Tibial nerve (tissue), 4 donors: Measurements from ENCODE around the gene PLCB4. TPM values are rescaled to one million over a fixed set of nuclear protein-coding genes. Genes with fewer than 3 reads are reported as not detected.
"Not testable (repeated sequence)": the region's sequence is repeated elsewhere in the genome, so short reads cannot be mapped to it uniquely, and the experiment has no call there.

ENCODE experiments used
- DNase-seq, 2 donors: peaks; one replicate each; pipeline ENCODE4 v3.0.0-alpha.2; 2019; ENCODE audit warnings: low spot score in 2 of 2
- H3K27ac ChIP-seq, 4 donors: fragments of 200-600 bp; sonication (generic) in 3 of 4; one replicate each; pipeline ENCODE4 v1.5.1; 2017 to 2019; ENCODE audit warnings: mild to moderate bottlenecking in 1 of 4
- H3K27me3 ChIP-seq, 2 donors: fragments of 200-600 bp; sonication (generic) in 1 of 2; one replicate each; pipeline versions ENCODE4 v1.5.1 to v1.6.0; 2017 to 2019
- H3K36me3 ChIP-seq, 3 donors: fragments of 200-600 bp; sonication (generic); one replicate each; pipeline ENCODE4 v1.5.1; 2018 to 2019
- H3K4me1 ChIP-seq, 4 donors: fragments of 200-600 bp; sonication (generic) in 3 of 4; one replicate each; pipeline ENCODE4 v1.5.1; 2017 to 2019
- H3K4me3 ChIP-seq, 4 donors: fragments of 200-600 bp; sonication (generic) in 3 of 4; one replicate each; pipeline ENCODE4 v1.5.1; 2017 to 2019; ENCODE audit warnings: mild to moderate bottlenecking in 1 of 4, moderate library complexity in 1 of 4
- H3K9me3 ChIP-seq, 4 donors: fragments of 200-600 bp; sonication (generic) in 3 of 4; one replicate each; pipeline ENCODE4 v1.5.1; 2017 to 2019
- EP300 ChIP-seq, 2 donors: sonication (generic); formaldehyde crosslinking; IDR thresholded peaks; one replicate each; pipeline ENCODE4 v1.6.1; 2017; ENCODE audit warnings: antibody characterized with exemption in 2 of 2, mild to moderate bottlenecking in 1 of 2
- POLR2A ChIP-seq, 2 donors: fragments of 450-650 bp; IDR thresholded peaks; one replicate each; pipeline ENCODE4 v1.6.1; 2017; ENCODE audit warnings: antibody characterized with exemption in 2 of 2, mild to moderate bottlenecking in 2 of 2, moderate library complexity in 2 of 2
- WGBS, 2 donors: methylation state at CpG; one replicate each; pipeline ENCODE4 v1.1.5; 2018; 5-methylcytosine and 5-hydroxymethylcytosine counted together
- total RNA-seq, 4 donors: library from RNA; depleted of rRNA; stranded (reverse); fragments of >200 nt; gene quantifications; one replicate each; pipeline ENCODE4 v1.1.0, GENCODE V29; 2016
- TF ChIP-seq, protein P1 (sequence below), 5 experiments: fragments of 200-600 bp in 3 of 5; fragments of 450-650 bp in 2 of 5; sonication (generic) in 3 of 5; IDR thresholded peaks; one replicate each; pipeline ENCODE4 v1.5.1; 2016 to 2019; ENCODE audit warnings: antibody characterized with exemption in 5 of 5, mild to moderate bottlenecking in 3 of 5, moderate library complexity in 2 of 5

PLCB4 gene
- total RNA-seq, 4 donors from 2014 or later, result 35.7 to 52.9 (median 40.1) TPM

- TF ChIP-seq POLR2A (IDR thresholded peaks at IDR 0.05), result no peak
- no peak for TF ChIP-seq EP300 (IDR thresholded peaks at IDR 0.05)
- TF ChIP-seq, protein P1, sequence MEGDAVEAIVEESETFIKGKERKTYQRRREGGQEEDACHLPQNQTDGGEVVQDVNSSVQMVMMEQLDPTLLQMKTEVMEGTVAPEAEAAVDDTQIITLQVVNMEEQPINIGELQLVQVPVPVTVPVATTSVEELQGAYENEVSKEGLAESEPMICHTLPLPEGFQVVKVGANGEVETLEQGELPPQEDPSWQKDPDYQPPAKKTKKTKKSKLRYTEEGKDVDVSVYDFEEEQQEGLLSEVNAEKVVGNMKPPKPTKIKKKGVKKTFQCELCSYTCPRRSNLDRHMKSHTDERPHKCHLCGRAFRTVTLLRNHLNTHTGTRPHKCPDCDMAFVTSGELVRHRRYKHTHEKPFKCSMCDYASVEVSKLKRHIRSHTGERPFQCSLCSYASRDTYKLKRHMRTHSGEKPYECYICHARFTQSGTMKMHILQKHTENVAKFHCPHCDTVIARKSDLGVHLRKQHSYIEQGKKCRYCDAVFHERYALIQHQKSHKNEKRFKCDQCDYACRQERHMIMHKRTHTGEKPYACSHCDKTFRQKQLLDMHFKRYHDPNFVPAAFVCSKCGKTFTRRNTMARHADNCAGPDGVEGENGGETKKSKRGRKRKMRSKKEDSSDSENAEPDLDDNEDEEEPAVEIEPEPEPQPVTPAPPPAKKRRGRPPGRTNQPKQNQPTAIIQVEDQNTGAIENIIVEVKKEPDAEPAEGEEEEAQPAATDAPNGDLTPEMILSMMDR (IDR thresholded peaks at IDR 0.05), result no peak
- Histone ChIP-seq H3K36me3 (no peaks in the 10 kb centered on the region), H3K27me3 (no peaks in the 10 kb centered on the region), H3K4me1 (no peaks in the 10 kb centered on the region), H3K9me3 (peaks cover 0 to 8% (median 0%) of the 10 kb centered on the region in 4 donors), H3K4me3 (no peak overlapping the region), H3K27ac (no peak overlapping the region)
- WGBS, 2 donors, result 88 to 94% methylated on average over 5 of the region's 5 CpGs
- no peak for DNase-seq
Observed at GRCh38 chr20:9043364-9043763, 25.5 kb upstream of the PLCB4 start.

DNA sequence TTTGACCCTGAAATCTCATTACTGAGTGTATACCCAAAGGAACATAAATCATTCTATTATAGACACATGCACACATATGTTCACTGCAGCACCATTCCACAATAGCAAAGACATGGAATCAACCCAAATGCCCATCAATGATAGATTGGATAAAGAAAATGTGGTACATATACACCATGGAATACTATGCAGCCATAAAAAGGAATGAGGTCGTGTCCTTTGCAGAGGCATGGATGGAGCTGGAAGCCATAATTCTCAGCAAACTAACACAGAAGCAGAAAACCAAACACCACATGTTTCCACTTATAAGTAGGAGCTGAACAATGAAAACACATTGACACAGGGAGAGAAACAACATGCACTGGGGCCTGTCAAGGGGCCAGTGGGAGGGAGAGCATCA, 21.0 kb upstream of the PLCB4 start:
- H3K4me1 ChIP-seq, H3K4me3 ChIP-seq, DNase-seq, H3K27ac ChIP-seq, H3K36me3 ChIP-seq, H3K27me3 ChIP-seq: not testable (repeated sequence)
- WGBS, 2 donors, result 85 to 86% methylated on average over 1 of the region's 1 CpG
- H3K9me3 ChIP-seq, result peaks cover 0 to 21% (median 0%) of the 10 kb centered on the region in 4 donors

DNA sequence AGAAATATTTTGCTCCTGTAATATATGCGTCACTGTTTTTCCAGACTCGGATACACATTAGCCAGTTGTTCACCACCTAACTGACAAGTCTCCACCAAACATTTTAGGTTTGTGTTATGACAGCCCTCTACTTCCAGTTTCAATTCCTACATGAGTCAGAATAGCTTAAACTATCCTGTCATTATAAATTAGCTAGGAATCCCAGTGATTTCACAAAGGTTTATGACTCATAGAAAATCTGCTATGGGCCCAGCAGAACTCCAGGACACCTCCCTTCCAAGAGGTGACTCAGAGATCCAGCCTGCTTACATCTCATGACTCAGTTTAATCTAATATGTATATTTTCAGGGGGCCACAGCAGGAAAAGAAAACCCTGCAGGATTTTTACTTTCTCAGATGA, 17.4 kb upstream of the PLCB4 start:
- DNase-seq, result no peak
- WGBS, 2 donors, result 96% methylated on average over 2 of the region's 2 CpGs
- Histone ChIP-seq H3K4me1 (no peaks in the 10 kb centered on the region), H3K4me3 (no peak overlapping the region), H3K27ac (no peak overlapping the region), H3K27me3 (no peaks in the 10 kb centered on the region), H3K9me3 (peaks cover 0 to 21% (median 0%) of the 10 kb centered on the region in 4 donors), H3K36me3 (no peaks in the 10 kb centered on the region)
- TF ChIP-seq, protein P1 (IDR thresholded peaks at IDR 0.05), result no peak
- no peak for TF ChIP-seq POLR2A (IDR thresholded peaks at IDR 0.05)
- TF ChIP-seq EP300 (IDR thresholded peaks at IDR 0.05), result no peak

DNA sequence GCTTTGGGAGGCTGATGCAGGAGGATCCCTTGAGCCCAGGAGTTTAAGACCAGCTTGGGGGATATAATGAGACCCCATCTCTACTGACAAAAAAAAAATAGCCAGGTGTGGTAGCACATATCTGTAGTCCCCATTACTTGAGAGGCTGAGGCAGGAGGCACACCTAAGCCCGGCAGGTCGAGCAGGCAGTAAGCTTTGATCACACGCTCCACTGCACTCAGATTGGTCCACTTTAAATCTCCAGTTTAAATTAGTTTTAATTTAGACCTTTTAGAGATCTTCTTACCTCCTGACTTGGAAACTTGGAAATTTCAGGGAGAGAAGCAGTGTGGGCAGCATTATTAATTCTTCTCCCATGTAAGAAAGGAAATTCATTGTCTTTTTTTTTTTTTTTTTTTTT, 16.8 kb upstream of the PLCB4 start:
- no peak overlapping the region for H3K4me3 ChIP-seq
- 60 to 69% methylated on average over 3 of the region's 3 CpGs for WGBS, 2 donors
- no peak for TF ChIP-seq EP300 (IDR thresholded peaks at IDR 0.05)
- TF ChIP-seq, protein P1 (IDR thresholded peaks at IDR 0.05), result no peak
- TF ChIP-seq POLR2A (IDR thresholded peaks at IDR 0.05), result no peak

DNA sequence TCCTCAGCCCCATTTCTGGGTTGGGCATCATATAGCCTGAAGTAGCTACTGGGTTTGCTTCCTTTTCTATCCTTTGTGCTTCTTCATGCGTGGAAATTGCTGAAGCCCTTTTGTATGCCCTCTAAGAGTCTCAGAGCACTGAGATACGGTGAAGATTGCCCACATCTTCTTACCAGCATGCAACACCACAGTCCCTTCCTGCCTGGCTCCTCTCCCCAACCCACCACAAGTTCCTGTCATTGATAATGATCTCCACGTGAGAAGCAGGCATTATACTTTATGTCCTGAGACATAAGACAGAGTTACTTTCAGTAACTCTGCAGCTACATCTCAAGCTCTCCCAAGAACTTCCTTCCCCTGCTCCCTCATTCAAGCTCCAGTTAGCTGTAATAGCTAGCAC, 15.8 kb upstream of the PLCB4 start:
- 55 to 65% methylated on average over 3 of the region's 3 CpGs for WGBS, 2 donors
- DNase-seq, result no peak
- no peaks in the 10 kb centered on the region for H3K27me3 ChIP-seq

More for the DNA sequence above, 16.8 kb upstream of the PLCB4 start:
- Histone ChIP-seq H3K9me3 (peaks cover 0 to 21% (median 0%) of the 10 kb centered on the region in 4 donors), H3K27ac (no peak overlapping the region), H3K36me3 (no peaks in the 10 kb centered on the region), H3K27me3 (no peaks in the 10 kb centered on the region), H3K4me1 (no peaks in the 10 kb centered on the region)
- DNase-seq, result no peak

More for the DNA sequence above, 15.8 kb upstream of the PLCB4 start:
- no peak overlapping the region for H3K4me3 ChIP-seq
- TF ChIP-seq, protein P1 (IDR thresholded peaks at IDR 0.05), result no peak
- TF ChIP-seq EP300 (IDR thresholded peaks at IDR 0.05) (no peak), POLR2A (IDR thresholded peaks at IDR 0.05) (no peak)
- no peaks in the 10 kb centered on the region for H3K4me1 ChIP-seq
- H3K27ac ChIP-seq, result no peak overlapping the region
- H3K36me3 ChIP-seq, result no peaks in the 10 kb centered on the region
- H3K9me3 ChIP-seq, result peaks cover 0 to 15% (median 0%) of the 10 kb centered on the region in 4 donors
